AG04450 (cell line): ENCODE data around the gene IL17REL. TPM values are rescaled to one million over a fixed set of nuclear protein-coding genes. Genes with fewer than 3 reads are reported as not detected.

Source experiments
- CTCF ChIA-PET: fragments of 300-600, 350-600 bp; formaldehyde crosslinking; extraction: SDS; loops from one replicate; lab custom pipeline; 2022; ENCODE audit warnings: antibody characterized with exemption, inconsistent platforms; lab: Charles Lee
- POLR2A ChIA-PET: fragments of 350-600 bp; formaldehyde crosslinking; extraction: SDS; loops from one replicate; lab custom pipeline; 2021; ENCODE audit warnings: antibody characterized with exemption, inconsistent platforms; lab: Yijun Ruan, JAX
- DNase-seq: peaks from one replicate; pipeline ENCODE4 v3.0.0-alpha.2; 2011; ENCODE audit warnings: low read depth, low spot score
- H3K27ac ChIP-seq: one replicate; pipeline ENCODE4 v1.5.1; 2012; ENCODE audit warnings: low read depth, low read length, control low read depth
- H3K27me3 ChIP-seq: one replicate; pipeline ENCODE4 v1.6.0; 2012; ENCODE audit warnings: low read length; ENCODE audit not compliant: control insufficient read depth, insufficient read depth
- H3K4me3 ChIP-seq: 2 replicates; pipeline ENCODE4 v1.5.1; 2011; ENCODE audit warnings: mild to moderate bottlenecking, low read depth, low read length, control low read depth
- H3K9me3 ChIP-seq: 2 replicates; pipeline ENCODE4 v1.5.1; 2012; ENCODE audit warnings: low read length; ENCODE audit not compliant: control insufficient read depth, insufficient read depth
- polyA plus RNA-seq: library from polyadenylated mRNA; depleted of rRNA; stranded (reverse); fragments of >200 nt; gene quantifications from 2 replicates; pipeline ENCODE4 v1.2.3, GENCODE V29; 2011
- TF ChIP-seq, protein P1 (sequence below): IDR thresholded peaks from 2 replicates; pipeline ENCODE4 v1.5.1; 2011; ENCODE audit warnings: low read depth, low read length, control low read depth, inconsistent platforms

IL17REL gene
- polyA plus RNA-seq, 1 experiment: not detected

DNA sequence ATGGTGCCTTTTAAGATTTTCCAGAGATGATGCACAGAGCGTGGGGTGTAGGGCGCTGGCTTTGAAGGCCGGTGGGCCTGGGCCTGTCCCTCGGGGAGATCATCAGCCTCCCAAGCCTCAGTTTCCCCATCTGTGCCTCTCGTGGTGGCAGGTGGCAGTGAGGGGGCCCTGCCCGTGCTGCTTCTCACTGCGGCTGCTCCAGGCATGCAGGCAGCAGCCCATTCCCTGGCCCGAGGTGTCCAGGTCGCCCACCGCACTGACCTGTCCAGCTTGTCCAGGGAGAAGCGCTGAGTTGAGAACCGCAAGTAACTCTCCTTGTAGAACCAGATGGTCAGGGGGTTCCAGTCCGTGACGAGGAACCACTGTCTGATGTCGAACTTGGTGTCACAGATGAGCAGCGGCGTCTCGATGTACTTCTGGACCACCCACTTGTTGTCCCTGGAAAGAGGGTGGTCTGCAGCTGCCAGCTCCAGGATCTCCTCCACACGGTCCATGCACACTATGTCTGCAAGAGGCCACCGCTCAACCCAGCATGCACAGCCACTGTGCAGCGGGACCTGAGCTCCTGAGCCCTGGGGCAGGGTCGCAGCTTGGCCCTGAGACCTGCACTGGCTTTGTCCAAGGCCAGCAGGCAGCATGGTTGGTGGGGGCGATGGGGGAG, 20.5 kb upstream of the IL17REL start:
- POLR2A ChIA-PET: no interaction called here
- CTCF ChIA-PET: no interaction called here
- Histone ChIP-seq H3K27ac (no peak overlapping the region), H3K4me3 (no peak overlapping the region), H3K9me3 (peaks cover 3% of the 10 kb centered on the region; the same call in 1 of the 2 replicates), H3K27me3 (peaks cover 3% of the 10 kb centered on the region)
- TF ChIP-seq, protein P1, sequence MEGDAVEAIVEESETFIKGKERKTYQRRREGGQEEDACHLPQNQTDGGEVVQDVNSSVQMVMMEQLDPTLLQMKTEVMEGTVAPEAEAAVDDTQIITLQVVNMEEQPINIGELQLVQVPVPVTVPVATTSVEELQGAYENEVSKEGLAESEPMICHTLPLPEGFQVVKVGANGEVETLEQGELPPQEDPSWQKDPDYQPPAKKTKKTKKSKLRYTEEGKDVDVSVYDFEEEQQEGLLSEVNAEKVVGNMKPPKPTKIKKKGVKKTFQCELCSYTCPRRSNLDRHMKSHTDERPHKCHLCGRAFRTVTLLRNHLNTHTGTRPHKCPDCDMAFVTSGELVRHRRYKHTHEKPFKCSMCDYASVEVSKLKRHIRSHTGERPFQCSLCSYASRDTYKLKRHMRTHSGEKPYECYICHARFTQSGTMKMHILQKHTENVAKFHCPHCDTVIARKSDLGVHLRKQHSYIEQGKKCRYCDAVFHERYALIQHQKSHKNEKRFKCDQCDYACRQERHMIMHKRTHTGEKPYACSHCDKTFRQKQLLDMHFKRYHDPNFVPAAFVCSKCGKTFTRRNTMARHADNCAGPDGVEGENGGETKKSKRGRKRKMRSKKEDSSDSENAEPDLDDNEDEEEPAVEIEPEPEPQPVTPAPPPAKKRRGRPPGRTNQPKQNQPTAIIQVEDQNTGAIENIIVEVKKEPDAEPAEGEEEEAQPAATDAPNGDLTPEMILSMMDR: no peak
- DNase-seq: no peak

GRCh38 chr22:50032109-50032871, 19.7 kb upstream of the IL17REL start:
- ChIA-PET CTCF (interaction anchor here (3.6 kb wide), 1 partner anchor 102 kb away, joined by 28 read pairs; no protein-coding TSS in a partner anchor), POLR2A (no interaction called here)

DNA sequence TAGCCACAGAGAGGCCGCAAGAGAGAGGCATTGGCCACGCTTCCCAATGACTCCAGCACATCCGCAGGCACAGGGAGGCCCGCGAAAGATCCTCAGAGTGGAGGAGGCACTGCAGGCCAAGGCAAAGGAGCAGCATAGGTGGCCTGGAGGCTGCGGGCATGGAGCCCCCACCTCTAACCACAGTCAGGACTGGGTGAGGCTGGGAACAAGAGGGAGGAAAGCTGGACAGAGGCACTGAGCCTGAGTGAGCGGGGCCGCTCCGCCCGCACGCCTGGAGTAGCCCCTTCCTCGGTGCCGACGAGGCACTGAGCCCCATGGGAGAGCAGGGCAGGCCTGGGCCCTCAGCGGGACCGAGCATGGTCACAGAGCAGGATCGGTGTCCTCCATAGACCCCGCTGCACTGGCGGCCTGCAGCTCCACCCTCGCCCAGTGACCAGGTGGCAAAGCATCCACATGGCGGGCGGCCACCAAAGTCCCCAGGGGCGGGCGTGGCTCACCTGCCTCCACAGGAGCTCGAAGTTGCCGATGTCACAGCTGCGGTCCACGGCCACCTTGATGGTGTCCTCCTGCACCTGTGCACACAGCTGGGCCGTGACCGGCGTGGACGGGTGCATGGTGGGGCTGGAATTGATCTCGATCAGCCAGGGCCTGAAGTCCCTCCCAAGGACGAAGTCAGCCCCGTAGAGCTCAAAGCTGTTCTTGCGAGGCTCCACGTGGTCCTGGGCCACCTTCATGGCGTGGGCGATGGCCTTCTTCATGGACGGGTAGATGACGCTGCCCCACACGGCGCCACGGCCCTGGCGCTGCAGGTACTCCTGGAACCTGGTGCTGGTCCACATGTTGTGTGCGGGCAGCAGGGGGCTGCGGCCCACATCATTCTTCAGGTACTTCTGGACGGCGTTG, 18.9 kb upstream of the IL17REL start:
- peaks cover 7% of the 10 kb centered on the region for H3K27me3 ChIP-seq
- DNase-seq: no peak
- TF ChIP-seq, protein P1: no peak
- ChIA-PET CTCF (interaction anchor here (0.8 to 3.6 kb wide), 3 partner anchors 80 to 101 kb away, joined by 3 to 28 read pairs (median 6); no protein-coding TSS in a partner anchor), POLR2A (no interaction called here)
- H3K27ac ChIP-seq: no peak overlapping the region
- no peak overlapping the region for H3K4me3 ChIP-seq
- H3K9me3 ChIP-seq: peaks cover 10% of the 10 kb centered on the region; the same call in 1 of the 2 replicates

More at GRCh38 chr22:50032109-50032871, 19.7 kb upstream of the IL17REL start:
- Histone ChIP-seq H3K27me3 (peaks cover 7% of the 10 kb centered on the region), H3K9me3 (peaks cover 10% of the 10 kb centered on the region; the same call in 1 of the 2 replicates), H3K4me3 (no peak overlapping the region), H3K27ac (no peak overlapping the region)
- TF ChIP-seq, protein P1: no peak
- DNase-seq: no peak

GRCh38 chr22:50030297-50031188, 18.0 kb upstream of the IL17REL start:
- peak; percentile 11 for DNase-seq
- Histone ChIP-seq H3K27ac (no peak overlapping the region), H3K4me3 (no peak overlapping the region), H3K27me3 (peaks cover 9% of the 10 kb centered on the region), H3K9me3 (peaks cover 10% of the 10 kb centered on the region; the same call in 1 of the 2 replicates)
- ChIA-PET CTCF (interaction anchor here (0.6 to 3.6 kb wide), 18 partner anchors 8 to 133 kb away, joined by 3 to 28 read pairs (median 4); partner anchors contain the start of gene IL17REL), POLR2A (no interaction called here)
- TF ChIP-seq, protein P1: peak; percentile 83
